ENCODE results near the gene NOL11.
"Not testable (repeated sequence)": the region's sequence is repeated elsewhere in the genome, so short reads cannot be mapped to it uniquely, and the experiment has no call there.

NOL11 gene

DNA sequence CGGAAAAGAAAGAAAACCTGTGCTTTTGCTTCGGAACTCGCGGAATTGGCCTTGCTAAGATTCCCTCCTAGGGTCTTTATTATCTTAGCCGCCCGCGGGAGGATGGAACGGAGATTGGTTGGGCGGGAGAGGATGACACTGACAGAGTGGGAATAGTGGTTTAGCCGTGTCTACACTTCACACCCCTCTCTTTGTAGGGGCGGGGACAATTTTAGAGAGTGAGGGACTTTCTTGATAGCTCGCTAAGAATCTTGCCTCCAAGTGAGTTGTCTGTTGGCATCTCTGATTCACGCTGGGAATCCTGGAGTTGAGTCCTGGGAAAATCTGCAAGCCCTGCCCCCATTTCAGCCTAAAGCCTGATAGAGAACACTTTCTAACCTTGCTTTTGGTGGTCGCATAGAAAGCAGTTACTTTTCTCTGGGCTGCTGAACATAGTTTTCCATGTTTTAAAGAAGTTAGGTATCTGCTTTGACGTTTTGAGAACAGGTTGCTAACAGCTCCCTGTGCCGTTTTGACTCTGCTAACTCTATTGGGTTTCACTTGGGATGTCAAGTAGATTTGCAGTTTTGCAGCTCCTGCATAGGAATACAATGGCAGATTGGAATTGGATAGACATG lies 697 bp downstream of the NOL11 start:
- Mint-ChIP-seq H3K27me3 (no peaks in the 10 kb centered on the region), H3K36me3 (ENCODE audit: low read depth) (peaks cover 45% of the 10 kb centered on the region), H3K4me1 (ENCODE audit: low read depth) (no peaks in the 10 kb centered on the region), H3K27ac (peak overlapping the region; percentile 99), H3K4me3 (peak overlapping the region; percentile 99), H3K9me3 (peaks cover under 1% of the 10 kb centered on the region)
- intact Hi-C loops (cut with micrococcal nuclease), result no loop called here

DNA sequence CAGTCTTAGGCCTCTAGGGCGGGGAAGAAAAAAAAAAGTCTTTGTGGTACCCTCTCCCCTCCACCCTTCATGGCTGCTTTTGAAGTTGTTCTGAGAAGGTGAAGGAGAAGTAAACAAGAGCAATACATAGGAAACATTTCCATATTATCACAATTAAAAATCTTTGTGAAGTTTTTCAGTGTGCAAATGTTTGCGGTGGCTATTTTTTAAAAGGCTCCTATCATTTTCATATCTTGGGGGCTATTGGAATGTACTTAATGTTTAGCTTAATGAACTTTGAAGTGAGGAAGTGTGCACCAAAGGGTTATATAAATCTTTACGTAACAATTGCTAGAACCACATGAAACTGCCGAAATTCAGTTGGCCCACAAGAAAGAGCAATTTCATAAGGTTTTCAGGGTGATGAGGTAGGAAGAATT lies 7.6 kb downstream of the NOL11 start:
- H3K36me3 Mint-ChIP-seq (ENCODE audit: low read depth), result peaks cover 100% of the 10 kb centered on the region
- no peak overlapping the region for H3K4me3 Mint-ChIP-seq
- H3K4me1 Mint-ChIP-seq (ENCODE audit: low read depth), result peaks cover 5% of the 10 kb centered on the region
- no peaks in the 10 kb centered on the region for H3K27me3 Mint-ChIP-seq
- intact Hi-C loops (cut with micrococcal nuclease), result no loop called here
- H3K9me3 Mint-ChIP-seq, result no peaks in the 10 kb centered on the region
- H3K27ac Mint-ChIP-seq, result no peak overlapping the region

DNA sequence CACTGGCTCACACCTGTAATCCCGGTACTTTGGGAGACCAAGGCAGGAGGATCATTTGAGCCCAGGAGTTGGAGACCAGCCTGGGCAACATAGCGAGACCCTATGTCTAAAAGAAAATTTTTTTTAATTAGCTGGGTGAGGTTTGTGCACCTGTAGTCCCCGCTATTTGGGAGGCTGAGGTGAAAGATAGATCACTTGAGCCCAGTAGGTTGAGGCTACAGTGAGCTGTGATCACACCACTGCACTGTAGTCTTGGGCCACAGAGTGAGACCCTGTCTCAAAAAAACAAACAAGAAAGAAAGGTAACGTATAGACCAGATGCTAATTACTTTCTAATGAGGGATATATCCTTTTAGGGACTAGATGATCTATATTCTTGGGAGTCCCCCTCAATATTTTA lies 8.1 kb downstream of the NOL11 start:
- H3K36me3 Mint-ChIP-seq (ENCODE audit: low read depth), result peaks cover 100% of the 10 kb centered on the region
- no peak overlapping the region for H3K27ac Mint-ChIP-seq
- peaks cover 5% of the 10 kb centered on the region for H3K4me1 Mint-ChIP-seq (ENCODE audit: low read depth)
- intact Hi-C loops (cut with micrococcal nuclease), result no loop called here
- H3K9me3 Mint-ChIP-seq, result no peaks in the 10 kb centered on the region
- no peak overlapping the region for H3K4me3 Mint-ChIP-seq
- H3K27me3 Mint-ChIP-seq, result no peaks in the 10 kb centered on the region

DNA sequence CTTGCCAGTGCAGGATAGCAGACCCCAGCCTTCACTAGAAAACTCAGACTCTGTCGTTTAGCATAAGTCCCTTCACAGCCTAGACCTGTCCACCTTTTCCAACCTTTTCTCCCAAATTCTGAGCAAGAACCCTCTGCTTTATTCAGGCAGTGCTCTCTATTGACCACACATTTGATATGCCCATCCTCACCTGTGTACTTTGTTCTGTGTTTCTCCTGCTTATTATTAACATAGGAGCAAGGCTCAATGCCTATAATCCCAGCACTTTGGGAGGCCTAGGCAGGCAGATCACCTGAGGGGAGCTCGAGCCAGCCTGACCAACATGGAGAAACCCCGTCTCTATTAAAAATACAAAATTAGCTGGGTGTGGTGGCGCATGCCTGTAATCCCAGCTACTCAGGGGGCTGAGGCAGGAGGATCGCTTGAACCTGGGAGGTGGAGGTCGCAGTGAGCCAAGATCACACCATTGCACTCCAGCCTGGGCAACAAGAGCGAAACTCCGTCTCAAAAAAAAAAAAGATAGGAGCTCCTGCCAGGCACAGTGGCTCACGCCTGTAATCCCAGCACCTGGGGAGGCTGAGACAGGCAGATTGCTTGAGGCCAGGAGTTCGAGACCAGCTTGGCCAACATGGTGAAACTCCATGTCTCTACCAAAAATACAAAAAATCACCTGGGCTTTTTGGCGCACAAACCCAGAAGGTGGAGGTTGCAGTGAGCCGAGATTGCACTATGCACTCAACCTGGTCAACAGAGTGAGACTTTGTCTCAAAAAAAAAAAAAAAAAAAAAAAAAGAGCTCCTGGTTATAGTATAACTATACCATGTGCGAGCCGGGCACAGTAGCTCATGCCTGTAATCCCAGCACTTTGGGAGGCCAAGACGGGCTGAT lies 9.7 kb downstream of the NOL11 start:
- H3K36me3 Mint-ChIP-seq (ENCODE audit: low read depth), result peaks cover 99% of the 10 kb centered on the region
- H3K27me3 Mint-ChIP-seq; H3K27ac Mint-ChIP-seq; H3K4me1 Mint-ChIP-seq (ENCODE audit: low read depth); H3K9me3 Mint-ChIP-seq; intact Hi-C loops (cut with micrococcal nuclease); H3K4me3 Mint-ChIP-seq: not testable (repeated sequence)

DNA sequence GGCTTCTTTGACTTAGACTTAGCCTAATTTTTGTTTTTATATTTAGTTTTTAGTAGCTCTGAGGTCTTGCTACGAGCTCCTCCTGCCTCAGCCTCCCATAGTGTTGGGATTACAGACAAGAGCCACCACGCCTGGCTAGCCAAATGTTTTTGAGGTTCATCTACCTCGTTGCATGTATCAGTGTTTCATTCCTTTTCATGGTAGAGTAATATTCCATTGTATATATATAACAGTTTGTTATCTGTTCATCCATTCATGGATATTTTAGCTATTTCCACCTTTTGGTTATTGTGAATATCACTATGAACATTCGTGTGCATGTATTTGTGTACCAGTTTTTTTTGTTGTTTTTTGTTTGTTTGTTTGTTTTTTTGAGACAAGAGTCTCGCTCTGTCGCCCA lies 12.2 kb downstream of the NOL11 start:
- no peaks in the 10 kb centered on the region for H3K27me3 Mint-ChIP-seq
- peaks cover 98% of the 10 kb centered on the region for H3K36me3 Mint-ChIP-seq (ENCODE audit: low read depth)
- no peak overlapping the region for H3K27ac Mint-ChIP-seq
- H3K4me3 Mint-ChIP-seq, result no peak overlapping the region
- H3K9me3 Mint-ChIP-seq, result peaks cover 9% of the 10 kb centered on the region
- H3K4me1 Mint-ChIP-seq (ENCODE audit: low read depth), result peaks cover 5% of the 10 kb centered on the region
- intact Hi-C loops (cut with micrococcal nuclease), result loop anchor here (10.0 kb wide), 1 partner anchor 175 kb away; no protein-coding TSS in a partner anchor

DNA sequence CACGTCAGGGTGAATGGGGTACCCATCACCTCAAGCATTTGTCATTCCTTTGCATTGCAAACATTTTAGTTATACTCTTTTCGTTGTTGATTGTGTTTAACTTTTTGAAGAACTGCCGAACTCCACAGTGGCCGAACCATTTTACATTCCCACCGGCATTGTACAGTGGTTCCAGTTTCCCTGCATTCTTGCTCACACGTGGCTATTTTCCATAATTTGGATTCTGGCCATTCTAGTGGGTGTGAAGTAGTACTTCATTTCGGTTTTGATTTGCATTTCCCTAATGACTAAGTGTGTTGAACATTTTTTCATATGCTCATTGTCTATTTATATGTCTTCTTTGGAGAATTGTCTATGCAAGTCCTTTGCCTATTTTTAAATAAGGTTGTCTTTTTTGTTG lies 13.0 kb downstream of the NOL11 start:
- Mint-ChIP-seq H3K36me3 (ENCODE audit: low read depth) (peaks cover 90% of the 10 kb centered on the region), H3K9me3 (peaks cover 9% of the 10 kb centered on the region), H3K27ac (no peak overlapping the region), H3K4me3 (no peak overlapping the region), H3K27me3 (no peaks in the 10 kb centered on the region), H3K4me1 (ENCODE audit: low read depth) (peaks cover 5% of the 10 kb centered on the region)
- intact Hi-C loops (cut with micrococcal nuclease), result loop anchor here (10.0 kb wide), 1 partner anchor 174 kb away; no protein-coding TSS in a partner anchor

DNA sequence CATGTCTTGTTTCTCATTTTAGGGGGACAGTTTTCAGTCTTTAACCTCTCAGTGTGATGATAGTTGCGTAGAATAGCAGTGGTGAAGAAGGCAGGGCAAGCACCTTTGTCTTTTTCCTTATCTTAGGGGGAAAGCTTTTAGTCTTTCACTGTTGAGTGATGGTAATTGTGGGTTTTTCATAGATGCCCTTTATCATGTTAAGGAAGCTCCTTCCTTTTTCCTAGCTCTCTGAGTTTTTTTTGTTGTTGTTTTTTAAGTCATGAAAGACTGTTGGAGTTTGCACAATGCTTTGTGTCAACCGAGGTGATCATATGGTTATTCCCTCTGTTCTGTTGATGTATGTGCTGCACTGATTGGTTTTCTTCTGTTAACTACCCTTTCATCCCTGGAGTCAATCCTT lies 15.7 kb downstream of the NOL11 start:
- H3K36me3 Mint-ChIP-seq (ENCODE audit: low read depth), result peaks cover 90% of the 10 kb centered on the region
- no peak overlapping the region for H3K4me3 Mint-ChIP-seq
- no peaks in the 10 kb centered on the region for H3K27me3 Mint-ChIP-seq
- intact Hi-C loops (cut with micrococcal nuclease), result loop anchor here (10.0 kb wide), 1 partner anchor 171 kb away; no protein-coding TSS in a partner anchor
- peaks cover 9% of the 10 kb centered on the region for H3K9me3 Mint-ChIP-seq
- peaks cover 2% of the 10 kb centered on the region for H3K4me1 Mint-ChIP-seq (ENCODE audit: low read depth)
- H3K27ac Mint-ChIP-seq, result no peak overlapping the region

DNA sequence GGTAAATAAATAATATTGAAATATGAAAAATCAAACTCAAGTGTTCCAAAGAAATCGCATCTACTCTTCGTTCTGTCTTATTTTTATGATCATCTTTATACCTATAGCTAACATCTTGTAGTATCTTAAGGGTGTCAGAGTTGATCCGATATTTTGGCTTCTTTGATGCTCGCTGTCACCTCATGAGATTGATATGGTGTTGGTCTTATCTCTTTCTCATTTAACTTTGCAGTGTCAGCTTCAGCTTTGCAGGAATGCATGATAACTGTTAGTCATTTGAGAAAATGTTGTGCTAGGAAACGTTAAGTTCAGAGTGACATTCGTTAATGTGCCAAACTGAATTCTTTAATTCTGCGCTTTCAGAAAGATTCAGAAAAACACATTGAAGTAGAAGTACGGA lies 19.4 kb downstream of the NOL11 start:
- intact Hi-C loops (cut with micrococcal nuclease), result loop anchor here (10.0 kb wide), 1 partner anchor 168 kb away; no protein-coding TSS in a partner anchor
- Mint-ChIP-seq H3K27me3 (no peaks in the 10 kb centered on the region), H3K4me1 (ENCODE audit: low read depth) (no peaks in the 10 kb centered on the region), H3K9me3 (no peaks in the 10 kb centered on the region), H3K4me3 (no peak overlapping the region), H3K36me3 (ENCODE audit: low read depth) (peaks cover 89% of the 10 kb centered on the region), H3K27ac (no peak overlapping the region)

DNA sequence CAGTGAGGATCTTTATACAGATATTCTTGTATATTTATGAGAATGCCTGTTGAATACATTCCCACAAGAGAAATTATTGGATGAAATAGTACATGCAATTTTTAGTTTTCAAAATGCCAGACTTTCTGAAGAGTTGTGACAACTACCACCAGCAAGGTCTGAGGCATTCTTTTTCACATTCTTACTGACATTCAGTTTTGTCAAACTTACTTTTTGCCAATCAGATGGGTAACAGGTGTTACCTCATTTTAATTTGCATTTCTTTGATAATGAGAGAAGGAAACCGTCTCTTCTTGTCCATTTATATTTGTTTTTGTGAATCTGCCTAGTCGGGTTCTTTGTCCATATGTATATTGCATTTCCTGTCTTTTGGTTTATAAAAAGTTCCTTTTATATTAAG lies 24.3 kb downstream of the NOL11 start:
- peaks cover 91% of the 10 kb centered on the region for H3K36me3 Mint-ChIP-seq (ENCODE audit: low read depth)
- intact Hi-C loops (cut with micrococcal nuclease), result no loop called here
- no peaks in the 10 kb centered on the region for H3K4me1 Mint-ChIP-seq (ENCODE audit: low read depth)
- no peaks in the 10 kb centered on the region for H3K27me3 Mint-ChIP-seq
- no peaks in the 10 kb centered on the region for H3K9me3 Mint-ChIP-seq
- H3K4me3 Mint-ChIP-seq, result no peak overlapping the region
- no peak overlapping the region for H3K27ac Mint-ChIP-seq

DNA sequence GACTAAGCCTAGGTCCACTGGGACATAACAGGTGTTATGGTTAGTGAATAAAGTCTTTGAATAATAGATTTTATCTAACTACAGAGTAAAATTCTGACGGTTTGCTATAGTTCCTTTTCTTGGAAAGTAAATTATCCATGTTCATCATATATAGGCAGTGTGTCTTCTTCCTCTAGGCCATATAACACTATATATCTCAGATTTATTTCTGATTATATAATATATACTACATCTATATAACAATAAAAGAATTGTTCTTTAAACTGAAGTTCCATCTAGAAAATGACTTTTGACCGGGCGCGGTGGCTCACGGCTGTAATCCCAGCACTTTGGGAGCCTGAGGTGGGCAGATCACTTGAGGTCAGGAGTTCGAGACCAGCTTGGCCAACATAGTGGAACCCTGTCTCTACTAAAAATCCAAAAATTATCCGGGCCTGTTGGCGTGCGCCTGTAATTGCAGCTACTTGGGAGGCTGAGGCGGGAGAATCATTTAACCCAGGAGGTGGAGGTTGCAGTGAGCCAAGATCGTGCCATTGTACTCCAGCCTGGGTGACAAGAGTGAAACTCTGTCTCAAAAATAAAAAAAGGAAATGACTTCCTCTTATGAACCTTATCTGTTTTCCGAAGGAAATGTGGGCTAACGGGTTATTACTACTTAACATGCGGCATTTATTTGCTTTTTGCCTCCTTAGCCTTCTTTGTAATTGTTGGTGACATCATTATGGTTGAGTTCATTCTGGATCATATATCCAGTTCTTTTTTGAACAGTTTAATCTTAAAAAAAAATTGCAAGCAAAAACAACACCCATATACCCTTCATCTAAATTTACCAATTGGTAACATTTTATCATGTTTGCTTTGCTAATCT lies 29.2 kb downstream of the NOL11 start:
- Mint-ChIP-seq H3K4me3 (no peak overlapping the region), H3K27me3 (no peaks in the 10 kb centered on the region), H3K27ac (no peak overlapping the region), H3K36me3 (ENCODE audit: low read depth) (peaks cover 87% of the 10 kb centered on the region), H3K4me1 (ENCODE audit: low read depth) (no peaks in the 10 kb centered on the region), H3K9me3 (no peaks in the 10 kb centered on the region)
- intact Hi-C loops (cut with micrococcal nuclease), result no loop called here

DNA sequence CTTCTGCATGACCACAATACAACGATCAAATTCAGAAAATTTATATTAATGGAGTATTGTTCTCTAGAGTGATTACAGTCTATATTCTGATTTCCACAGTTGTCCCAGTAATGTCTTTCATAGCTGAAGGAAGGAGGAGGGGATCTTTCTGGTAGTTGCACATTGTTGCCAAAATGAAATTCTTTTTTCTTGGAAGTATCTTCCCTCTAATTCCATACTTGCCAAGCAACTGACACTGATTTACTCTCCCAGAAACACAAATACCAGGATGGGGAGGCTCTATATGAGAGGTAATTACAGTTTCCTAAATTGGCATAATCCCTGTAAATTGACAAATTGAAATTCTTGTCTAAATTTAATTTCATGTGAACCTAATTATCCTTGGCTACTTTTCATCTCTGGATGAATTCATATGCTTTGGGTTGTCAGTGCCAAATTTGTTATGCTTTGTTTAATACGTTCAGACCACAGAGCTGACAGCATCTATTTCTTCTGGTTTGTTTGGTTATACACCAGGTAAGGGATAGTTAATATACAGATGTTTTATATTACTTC lies 30.0 kb downstream of the NOL11 start:
- H3K4me1 Mint-ChIP-seq (ENCODE audit: low read depth), result no peaks in the 10 kb centered on the region
- peaks cover 81% of the 10 kb centered on the region for H3K36me3 Mint-ChIP-seq (ENCODE audit: low read depth)
- no peaks in the 10 kb centered on the region for H3K9me3 Mint-ChIP-seq
- no peak overlapping the region for H3K27ac Mint-ChIP-seq
- no peaks in the 10 kb centered on the region for H3K27me3 Mint-ChIP-seq
- intact Hi-C loops (cut with micrococcal nuclease), result no loop called here
- H3K4me3 Mint-ChIP-seq, result no peak overlapping the region

DNA sequence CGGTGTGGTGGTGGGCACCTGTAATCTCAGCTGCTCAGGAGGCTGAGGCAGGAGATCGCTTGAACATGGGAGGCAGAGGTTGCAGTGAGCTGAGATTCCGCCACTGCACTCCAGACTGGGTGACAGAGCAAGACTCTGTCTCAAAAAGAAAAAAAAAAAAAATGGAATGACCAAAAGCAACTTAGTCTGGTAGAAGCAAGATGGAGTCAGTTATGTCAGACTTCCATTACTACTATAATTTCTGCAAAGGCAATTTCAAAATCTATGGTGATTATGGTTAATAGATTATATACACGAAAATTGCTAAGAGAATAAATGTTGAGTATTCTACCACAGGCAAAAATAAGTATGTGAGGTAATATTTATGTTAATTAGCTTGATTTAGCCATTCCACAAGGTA lies 32.3 kb downstream of the NOL11 start:
- Mint-ChIP-seq H3K27ac (no peak overlapping the region), H3K4me1 (ENCODE audit: low read depth) (peaks cover 8% of the 10 kb centered on the region), H3K9me3 (no peaks in the 10 kb centered on the region), H3K36me3 (ENCODE audit: low read depth) (peaks cover 70% of the 10 kb centered on the region), H3K27me3 (no peaks in the 10 kb centered on the region), H3K4me3 (no peak overlapping the region)
- intact Hi-C loops (cut with micrococcal nuclease), result no loop called here

DNA sequence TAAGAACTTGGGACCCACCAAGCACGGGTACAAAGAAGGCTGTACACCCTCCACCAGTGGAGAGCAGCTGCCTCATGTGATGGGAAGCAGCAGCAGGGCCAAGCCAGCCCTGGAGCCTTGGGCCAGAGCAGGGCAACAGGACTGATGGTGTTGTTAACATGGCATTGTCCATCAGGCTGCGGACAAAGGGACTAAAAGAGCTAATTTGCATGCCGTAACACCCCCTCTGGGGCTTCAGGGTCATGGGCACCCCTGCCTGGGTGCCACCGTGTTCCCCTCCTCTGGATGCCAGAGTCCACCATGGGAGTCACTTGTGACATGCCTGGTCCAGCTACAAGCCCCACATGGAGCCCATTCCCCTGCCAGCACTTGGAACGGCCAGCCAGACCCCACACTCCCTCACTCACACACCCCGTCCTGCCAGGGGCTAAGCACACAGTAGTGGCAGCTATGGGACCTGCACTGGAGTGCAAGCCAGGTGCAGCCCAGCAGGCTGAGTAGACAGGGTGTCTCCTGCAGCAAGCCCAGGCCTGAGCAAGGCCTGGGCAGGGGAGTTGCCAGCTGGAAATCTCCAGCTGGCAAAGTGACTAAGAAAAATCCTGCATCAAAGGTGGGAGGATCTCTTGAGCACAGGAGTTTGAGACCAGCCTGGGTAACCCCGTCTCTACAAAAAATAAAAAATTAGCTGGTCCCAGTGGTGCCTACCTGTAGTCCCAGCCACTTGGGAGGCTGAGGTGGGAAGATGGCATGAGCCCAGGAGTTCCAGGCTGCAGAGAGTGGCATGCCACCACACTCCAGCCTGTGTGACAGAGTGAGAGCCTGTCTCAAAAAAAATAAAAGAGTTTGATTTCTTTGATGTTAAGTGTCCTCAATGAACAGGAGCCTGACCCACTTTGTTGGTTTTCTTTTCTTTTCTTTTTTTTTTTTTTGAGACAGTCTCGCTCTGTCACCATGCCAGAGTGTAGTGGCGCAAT lies 33.7 kb downstream of the NOL11 start:
- Mint-ChIP-seq H3K27me3 (no peaks in the 10 kb centered on the region), H3K4me1 (ENCODE audit: low read depth) (peaks cover 16% of the 10 kb centered on the region), H3K4me3 (no peak overlapping the region), H3K36me3 (ENCODE audit: low read depth) (peaks cover 58% of the 10 kb centered on the region), H3K27ac (no peak overlapping the region), H3K9me3 (no peaks in the 10 kb centered on the region)
- intact Hi-C loops (cut with micrococcal nuclease), result no loop called here

All from dendritic cell treated with granulocyte-macrophage colony-stimulating factor and Interleukin-4, amounts not matched to agents 40 ng/mL and 50 ng/mL, for 4 days (primary cell).